Measurements from ENCODE around the gene OPRL1.

OPRL1 gene

DNA sequence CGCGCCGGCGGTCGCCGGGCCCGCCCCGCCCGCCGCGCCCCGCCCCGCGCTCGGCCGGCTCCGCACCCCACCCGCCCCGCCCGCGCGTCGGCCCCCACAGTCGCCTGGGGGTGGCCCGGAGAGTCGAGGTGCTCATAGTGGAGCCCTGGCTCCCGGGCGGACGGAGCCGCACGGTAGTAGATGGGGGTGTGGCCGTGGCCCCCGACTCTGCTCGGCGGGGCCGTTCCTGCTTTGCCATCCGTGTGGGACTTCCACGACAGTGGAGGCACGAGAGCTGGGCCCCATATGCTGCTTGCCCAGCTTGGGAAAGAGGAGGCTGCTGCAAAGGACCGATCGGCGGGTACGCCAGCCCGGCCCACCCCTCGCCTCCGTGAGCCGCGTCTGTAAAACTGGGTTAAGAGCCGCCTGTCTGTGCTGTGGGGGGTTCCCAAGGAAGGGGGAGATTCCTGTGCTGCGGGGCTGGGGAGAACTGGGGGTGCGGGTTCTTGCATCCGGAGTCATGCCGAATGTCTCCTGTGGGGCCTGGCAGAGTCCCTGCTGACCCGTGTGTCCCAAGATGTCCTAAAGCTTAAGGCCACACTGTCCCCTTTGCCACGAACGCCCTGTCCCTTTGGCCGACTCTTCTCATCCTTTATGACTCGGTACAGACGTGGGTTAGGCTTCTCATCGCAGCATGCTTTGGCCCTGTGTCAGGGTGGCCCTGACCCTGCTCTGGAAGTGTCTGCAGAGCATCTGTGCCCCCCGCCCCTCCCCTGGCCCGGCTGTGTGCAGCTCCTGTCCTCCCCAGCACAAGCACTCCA lies at the start of gene OPRL1:
Gene OPRL1, plus strand, starts transcription at position 70 of the 800 bp plus-strand sequence. CDS start 12,639 bp downstream, outside the sequence.
- no peak for DNase-seq

DNA sequence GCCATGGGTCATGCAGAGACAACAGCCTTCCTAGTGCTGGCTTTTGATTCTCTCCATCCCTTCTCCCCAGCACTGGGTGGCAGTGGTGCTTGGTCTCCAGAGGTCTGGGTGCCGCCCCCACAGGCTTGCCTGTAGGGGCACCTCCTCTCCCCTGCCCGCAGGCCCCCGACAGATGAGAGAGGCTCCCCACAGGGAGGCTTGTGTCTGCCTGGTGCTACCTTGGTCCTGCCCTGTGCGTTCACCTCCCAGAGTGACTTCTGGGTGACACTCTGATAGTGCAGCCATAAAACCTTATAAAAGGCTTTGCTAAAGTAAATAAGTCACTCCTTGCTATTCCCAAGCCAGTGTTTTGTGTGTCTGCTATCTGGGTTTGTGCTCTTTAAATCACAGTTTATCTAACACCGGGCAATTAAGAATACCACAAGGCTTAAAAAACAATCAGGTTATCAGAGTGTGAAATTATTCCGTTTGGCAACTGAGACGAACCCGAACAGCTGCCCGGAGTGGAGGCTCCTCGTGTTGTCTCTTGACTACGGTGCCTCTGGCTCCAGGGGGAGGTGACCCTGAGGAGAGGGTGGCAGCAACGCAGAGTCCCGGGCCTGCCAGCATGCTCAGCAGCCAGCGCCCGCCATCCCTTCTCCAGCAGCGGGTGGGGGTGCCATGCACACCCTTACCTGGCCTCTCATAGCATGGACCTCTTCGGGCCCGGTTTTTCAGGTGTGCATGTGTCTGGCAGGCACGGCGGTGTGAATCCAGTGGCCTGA lies 49.3 kb upstream of the OPRL1 start:
- no peak for DNase-seq

DNA sequence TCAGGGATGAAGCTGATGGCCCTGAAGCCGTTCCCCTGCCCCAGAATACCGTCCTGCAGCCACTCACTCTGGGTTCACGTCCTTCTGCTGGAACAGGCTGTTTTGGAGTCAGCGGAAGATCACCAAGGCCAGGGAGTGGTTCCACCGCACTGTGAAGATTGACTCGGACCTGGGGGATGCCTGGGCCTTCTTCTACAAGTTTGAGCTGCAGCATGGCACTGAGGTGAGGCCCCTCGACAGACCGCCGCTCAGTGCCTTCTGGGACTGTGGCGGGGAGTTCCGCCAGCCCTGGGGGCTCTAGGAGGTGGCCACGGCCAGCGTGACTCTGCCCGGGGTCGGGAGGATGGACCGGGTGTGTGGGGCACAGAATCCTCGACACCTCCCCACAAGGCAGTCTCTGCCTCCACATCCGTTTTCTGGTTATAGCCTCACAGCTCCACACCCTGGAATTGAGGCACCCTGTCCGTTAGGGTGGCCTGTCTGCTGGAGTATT lies 48.0 kb upstream of the OPRL1 start:
- no peak for DNase-seq

DNA sequence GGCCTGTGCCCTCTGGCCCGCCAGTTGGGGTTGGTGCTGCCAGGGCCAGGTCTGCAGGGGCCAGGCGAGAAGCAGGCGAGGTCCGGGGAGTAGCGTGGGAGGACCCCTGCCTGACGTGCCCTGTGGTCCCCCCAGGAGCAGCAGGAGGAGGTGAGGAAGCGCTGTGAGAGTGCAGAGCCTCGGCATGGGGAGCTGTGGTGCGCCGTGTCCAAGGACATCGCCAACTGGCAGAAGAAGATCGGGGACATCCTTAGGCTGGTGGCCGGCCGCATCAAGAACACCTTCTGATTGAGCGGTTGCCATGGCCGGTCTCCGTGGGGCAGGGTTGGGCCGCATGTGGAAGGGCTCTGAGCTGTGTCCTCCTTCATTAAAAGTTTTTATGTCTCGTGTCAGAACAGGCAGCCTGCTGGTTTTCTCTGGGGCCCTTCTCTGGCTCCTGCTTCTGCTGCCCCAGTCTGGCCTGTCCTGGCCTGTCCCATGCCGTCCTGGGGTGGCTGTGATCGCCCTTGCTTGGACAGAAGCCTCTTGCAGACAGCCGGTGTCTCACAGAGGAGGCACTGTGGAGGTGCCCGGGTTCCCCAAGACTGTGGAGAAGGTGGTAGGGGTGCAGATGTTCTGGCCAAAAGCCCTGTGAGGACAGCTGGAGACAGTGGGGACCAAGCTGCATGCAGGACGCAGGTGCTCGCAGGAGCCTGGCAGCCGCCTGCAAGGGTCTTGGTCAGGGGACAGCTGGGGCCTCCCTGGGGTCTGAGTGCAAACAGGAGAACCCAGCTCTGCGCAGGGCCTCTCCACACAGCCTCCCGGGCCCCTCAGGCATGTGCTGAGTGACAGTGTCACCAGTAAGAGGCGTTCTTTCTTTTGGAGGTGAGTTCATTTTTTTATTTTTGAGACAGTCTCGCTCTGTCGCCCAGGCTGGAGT lies 46.9 kb upstream of the OPRL1 start:
- no peak for DNase-seq

DNA sequence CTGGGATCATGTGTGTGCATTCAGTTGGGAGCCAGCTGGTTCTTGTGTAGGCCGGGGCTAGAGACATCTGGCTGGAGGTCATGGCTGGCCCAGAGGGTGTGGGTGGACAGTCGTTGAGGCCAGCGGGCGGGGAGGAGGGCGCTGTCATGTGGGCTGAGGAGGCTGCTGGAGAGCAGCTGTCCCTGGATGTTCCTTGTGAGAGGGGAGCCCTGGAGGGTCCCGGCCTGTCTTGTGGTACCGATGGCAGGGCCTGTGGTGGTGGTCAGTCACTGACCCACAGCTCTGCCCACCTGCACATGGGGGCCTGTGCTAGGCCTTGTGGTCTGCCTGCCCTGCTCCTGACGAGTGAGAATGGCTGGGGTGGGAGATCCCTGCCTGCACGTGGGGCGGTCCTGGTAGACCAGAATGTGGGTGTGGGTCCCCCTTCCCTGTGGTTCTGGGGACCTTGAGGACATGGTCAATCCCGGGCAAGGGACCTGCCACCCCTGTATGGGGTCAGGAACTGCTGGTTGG lies 45.8 kb upstream of the OPRL1 start:
- no peak for DNase-seq

DNA sequence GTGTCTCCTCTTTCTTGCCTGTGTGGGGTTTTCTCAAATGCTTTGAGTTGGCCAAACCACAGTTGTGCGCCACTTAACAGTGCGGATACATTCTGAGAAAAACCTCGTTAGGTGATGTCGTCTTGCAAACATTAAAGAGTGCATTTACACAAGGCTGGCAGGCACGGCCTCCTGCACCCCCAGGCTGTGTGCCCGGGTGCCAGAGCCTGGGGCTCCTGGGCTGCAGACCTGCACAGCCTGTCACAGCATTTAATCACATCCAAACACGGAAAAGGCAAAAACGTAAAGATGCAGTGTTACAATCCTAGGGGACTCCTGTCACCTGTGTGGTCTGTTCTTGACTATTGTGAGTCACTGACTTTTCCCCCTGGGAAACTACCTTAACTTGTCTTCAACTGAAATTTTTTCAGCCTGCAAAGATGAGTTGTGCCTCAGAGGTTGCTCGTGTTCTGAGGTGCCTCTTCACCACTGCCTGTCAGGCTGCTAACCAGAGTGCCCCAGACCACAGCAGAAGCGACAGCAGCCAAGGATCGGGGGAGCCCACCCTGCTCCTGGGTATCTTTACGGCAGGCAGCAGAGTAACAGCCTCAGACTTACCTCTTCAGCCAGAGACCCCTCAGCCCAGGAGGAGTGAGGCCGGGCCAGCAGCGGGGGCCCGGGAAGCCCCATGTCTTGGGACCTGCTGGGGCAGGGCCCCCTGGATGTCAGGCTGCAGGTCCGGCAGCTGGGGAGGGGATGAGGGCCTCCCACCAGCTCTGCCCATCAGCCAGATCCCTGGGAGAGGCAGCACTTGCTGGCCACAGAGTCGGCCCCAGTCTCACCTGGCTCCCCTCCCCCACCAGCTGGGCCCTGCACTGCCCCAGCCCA lies 44.6 kb upstream of the OPRL1 start:
- DNase-seq = no peak

DNA sequence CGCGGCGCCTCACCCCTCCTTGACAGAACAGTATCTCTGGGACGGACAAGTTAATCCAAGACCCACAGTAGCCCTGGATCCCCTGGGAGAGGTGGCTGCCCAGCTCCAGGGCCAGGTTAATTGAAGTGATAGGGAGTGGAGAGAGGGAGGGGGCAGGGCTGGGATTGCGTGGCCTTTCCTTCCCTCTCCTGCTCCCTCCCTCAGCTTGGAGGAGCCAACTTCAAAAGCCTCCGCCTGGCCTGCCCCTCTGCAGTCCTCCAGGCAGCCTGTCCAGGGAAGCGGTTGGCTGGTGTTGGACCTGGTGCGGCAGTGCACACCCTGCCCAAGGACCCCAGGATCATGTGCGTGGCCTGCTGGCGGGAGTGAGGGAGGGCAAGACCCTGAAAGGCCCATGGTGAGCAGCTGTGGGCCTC lies 43.9 kb upstream of the OPRL1 start, which contains the start of gene C20orf204:
Gene C20orf204, plus strand, starts transcription at position 250 of the 413 bp plus-strand sequence. Its CDS starts 142 bp downstream, at position 392.
- DNase-seq = no peak

DNA sequence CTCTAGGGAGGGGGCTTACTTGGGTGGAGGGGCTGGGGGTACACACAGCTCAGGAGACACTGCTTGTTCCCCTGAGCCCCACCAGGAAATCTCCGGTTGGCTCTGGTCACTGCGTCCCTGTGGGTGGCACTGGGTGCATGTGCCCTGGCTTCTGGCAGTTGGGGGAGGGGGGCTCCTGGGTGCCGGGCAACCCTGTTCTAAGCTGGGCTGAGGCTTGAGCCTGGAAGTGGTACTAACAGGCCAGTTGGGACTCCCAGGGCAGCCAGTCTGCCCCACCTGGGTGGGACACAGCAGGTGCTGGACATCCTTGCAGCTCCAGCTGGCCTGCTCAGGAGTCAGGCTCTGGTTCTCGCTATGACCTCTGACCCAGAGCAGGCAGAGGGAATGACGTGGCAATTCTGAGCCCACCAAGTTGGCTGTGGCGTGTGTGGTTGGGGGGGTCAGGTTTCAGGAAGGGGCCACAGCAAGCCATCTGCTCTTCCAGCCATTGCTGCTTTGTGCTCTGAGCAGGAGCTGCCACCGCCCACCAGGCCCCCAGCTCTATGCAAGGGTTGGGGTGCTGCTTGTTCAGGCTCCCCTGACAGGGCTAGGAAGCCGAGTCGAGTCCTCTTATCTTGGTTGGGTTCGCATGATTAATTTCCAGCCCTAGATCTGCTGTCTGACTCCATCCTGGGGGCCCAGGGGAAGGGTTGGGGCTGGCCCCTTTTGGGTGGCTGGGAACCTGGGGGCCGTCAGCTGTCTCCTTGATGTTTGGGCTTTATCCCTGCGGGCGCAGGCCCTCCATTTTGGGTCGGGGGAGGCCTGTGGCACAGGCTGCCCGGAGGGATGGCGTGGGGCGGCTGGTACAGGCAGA lies 43.3 kb upstream of the OPRL1 start:
- DNase-seq = no peak

DNA sequence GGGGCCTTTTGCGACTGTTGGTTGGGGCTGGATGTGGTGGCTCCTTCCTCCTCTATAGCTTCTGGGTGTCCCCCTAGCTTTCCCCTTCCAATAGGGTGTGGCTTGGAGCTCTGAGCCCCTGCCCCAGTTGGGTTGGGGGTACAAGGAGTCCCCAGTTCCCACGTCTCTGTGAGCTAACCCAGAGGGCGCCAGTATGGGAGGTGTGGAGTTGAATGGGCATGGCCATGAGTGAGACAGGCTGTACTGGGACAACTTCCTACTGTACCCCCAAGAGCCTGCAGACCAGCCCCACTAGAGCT lies 42.7 kb upstream of the OPRL1 start:
- DNase-seq = no peak

DNA sequence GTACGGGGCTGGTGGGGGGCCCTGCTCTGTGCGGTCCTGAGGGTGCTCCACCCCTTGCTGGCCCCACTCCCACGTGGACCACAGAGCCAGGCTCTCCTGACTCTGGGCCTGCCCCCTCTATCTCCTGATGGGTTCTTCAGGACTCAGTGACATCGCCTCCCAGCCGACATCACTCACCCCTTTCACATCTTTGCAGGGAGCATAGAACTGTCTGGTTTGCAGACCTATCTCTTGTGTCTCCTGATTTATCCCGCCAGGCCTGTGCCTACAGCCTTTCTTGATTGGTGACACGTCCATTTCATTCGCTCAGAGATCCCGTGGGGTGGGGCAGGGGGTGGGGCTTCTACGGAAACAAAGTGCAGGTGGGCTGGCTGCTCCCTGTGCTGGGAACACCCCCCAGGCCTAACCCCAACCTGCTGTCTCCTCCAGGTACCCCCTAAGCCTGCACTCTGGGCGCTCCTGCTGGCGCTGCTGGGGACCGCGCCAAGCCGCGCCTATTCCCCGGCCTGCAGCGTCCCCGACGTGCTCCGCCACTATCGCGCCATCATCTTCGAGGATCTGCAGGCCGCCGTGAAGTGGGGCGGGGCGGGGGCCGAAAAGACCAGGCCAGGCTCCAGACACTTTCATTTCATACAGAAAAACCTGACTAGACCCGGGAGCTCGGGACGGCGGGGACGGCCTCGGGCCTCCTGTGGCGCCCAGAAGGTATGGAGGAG lies 42.2 kb upstream of the OPRL1 start:
- peak; percentile 15 for DNase-seq

DNA sequence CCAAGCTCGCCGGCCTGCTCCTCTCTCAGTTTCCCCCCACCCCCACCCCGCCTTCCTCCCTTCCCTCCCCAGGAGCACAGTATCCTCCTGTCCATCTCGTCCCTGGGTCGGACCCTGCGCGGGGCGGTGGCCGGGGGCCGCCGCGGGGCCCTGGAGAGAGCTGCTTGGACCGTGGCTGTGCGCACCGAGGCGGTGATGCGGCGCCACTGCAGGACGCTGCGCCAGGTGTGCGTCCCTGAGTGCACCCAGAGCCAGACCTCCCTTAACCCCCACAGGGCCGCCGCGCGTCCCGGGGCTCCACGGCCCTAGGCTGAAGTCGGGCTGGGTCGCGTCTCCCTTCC lies 41.7 kb upstream of the OPRL1 start:
- DNase-seq = no peak

DNA sequence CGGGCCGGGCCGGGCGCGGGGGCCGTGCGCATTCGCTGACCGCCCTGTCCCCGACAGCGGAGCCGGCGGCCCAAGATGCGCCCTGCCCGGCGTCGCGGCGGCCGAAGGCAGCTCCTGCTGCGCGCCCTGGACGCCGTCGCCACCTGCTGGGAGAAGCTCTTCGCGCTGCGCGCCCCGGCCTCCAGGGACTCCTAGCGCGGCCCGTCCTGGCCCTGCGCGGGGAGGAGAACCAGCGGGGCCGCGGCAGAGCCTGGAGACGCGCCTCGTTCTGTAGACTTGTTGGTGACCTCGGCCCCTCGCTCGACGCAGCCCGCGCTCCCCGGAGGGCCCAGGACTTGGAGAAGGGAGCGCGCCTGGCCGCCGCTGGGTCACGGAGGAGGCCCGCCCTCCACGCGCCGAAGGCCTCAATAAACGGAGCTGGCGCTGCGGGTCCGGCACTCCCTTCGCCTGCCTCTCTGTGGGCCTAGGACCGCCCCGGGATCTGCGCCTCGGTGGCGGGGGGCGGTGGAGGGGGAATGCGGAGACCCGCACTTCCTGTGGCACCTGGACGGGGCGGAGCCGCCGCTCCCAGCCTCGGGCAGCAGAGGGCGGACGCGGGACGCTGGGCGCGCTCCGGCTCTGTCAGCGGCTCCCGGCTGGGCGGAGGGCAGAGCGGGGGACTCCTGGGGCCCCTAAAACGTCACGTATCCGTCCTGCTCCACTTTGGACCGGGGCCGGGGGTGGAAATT lies 41.2 kb upstream of the OPRL1 start:
- no peak for DNase-seq

DNA sequence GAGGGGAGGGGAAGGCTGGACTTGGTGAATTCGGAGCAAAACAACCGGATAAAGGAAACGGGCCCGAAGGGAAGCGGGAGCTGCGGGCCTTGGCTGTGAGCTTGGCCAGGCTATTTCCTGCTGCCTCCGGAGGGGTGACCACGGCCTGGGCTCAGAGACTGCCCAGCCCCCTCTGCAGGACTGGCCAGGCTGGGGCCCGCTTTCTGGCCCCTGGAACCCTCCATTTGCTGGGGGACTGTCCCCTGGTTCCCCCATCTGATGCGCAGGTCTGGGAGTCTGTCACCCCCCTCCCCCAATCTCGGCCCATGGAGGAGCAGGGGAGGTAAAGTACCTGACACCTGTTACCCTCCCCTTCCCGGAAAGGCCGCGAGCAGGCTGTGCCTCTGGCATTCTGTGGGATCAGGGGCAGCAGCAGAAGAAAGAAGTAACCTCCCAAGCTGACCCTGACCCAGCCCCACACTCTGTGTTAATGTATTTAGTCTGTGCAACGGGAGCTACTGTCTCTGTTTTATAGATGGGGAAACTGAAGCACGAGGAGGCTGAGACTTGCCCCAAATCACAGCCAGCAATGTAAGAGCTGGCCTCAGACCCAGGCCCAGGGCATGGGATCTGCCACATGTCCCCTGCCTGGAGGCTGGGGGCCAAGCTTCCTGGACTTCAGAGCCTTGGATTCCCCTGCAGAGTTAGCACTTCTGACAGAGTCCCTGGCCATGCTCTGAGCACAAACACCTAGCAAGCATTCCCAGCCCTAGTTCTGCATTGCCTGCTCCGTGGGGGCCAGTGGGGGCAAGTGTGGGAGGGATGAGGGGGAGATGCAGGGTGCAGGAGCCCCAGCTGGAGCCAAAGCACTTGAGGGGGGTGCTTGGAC lies 40.4 kb upstream of the OPRL1 start:
- no peak for DNase-seq

DNA sequence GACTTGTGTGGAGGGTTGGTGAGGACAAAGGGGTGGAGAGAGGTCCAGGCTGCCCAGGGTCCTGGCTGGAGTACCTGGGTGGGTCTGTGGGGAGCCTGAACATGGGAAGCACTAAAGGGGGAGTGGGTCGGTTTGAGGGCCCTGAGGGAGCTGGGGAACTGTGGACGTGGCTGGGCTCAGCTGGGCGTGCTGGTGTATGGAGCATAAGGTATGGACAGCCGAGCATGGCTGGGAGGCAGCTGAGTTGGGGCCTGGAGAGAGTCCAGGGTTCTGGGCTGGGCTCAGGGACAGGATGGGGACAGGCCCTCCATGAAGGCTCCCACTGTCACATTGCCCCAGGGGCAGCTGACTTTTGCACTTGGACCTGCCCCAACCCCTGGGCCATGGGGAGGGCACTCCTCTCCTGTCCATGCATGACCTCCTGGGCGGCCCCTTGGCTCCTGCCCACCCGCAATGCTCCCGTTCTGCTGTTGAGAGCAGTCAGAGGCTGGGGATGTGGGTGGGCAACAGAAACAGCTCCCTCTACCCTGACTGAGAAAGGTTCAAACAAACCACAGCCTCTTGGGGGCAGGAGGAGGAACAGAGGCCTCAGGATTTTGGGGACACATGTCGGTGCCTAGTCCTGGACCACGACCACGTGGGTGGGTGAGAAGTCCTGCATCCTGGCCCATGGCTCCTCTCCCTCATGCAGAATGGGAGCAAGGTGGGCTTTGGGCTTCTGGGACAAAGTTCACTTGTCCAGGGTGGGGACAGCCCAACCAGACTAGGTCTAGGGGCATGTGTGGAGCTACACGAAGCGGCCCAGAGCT lies 39.4 kb upstream of the OPRL1 start:
- DNase-seq = no peak

DNA sequence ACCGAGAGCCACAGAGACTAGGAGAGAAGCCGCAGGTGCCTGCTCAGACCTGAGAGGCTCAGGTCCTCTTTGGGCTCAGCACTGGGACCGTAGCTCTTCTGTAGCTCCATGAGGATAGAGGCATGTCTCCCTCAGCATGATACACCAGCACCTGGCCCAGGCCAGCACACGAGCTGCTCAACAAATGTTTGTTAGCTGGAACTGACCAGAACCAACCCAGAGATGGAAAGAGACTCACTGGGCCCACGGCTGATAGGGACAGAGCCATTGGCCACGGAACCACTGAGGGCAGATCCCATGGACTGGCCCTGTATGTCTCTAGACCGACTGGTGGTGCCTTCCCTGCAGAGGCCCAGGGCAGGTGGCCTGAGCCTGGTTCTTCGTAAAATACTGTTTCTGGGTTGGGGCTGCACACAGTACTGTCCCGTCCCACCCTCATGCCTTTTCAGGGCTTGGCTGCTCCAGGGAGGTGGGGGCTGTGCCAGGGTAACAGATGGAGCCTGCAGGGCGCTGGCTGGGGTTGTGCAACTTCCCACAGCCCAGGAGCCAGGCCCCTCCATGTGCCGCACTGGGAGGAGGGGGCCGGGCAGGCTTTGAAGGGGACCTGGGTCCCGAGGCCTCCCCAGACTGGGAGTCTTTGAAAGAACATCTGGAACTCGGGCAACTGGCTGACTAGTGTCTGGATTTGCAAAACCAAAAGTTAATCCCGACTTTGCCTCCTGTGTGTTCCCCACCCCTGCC lies 38.7 kb upstream of the OPRL1 start:
- DNase-seq = no peak

DNA sequence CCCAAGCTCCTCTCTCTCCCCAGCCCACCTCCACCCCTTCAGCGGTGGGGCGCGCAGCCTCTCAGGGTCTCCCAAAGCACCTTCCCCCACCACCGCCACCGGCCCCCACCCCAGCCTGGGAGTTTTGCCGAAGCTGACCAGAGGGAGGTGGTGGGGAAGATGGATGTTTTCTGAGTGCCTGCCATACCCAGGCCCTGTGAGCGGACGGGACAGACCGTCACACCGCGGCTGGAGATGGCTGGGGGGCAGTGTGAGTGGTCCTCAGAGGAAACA lies 38.2 kb upstream of the OPRL1 start:
- DNase-seq = no peak
